GM12878 (cell line): ENCODE results near the gene MICAL3. TPM values are rescaled to one million over a fixed set of nuclear protein-coding genes. Genes with fewer than 3 reads are reported as not detected.

Experiments
- ATAC-seq: fragments of 200-7000 bp; cut with Tn5 transposase; 3 replicates; pipeline ENCODE4 v1.9.1; 2020; ENCODE audit warnings: mild to moderate bottlenecking, moderate library complexity
- BruUV-seq: library from RNA; stranded (reverse); fragments of 400-500 nt; replicated peaks from 2 replicates; lab custom pipeline; 2021; lab: Mats Ljungman, UMichigan
- CTCF ChIA-PET: fragments of 300-600 bp; sonication (Branson Sonifier 250); formaldehyde crosslinking; extraction: SDS; loops from one replicate; lab custom pipeline; 2021; ENCODE audit warnings: inconsistent platforms; lab: Yijun Ruan, JAX
- POLR2A ChIA-PET: fragments of 350-600 bp; formaldehyde crosslinking; extraction: SDS; loops from one replicate; lab custom pipeline; 2021; ENCODE audit warnings: inconsistent platforms; lab: Charles Lee
- RAD21 ChIA-PET: fragments of 300-600 bp; sonication (Branson Sonifier 250); formaldehyde crosslinking; loops from one replicate; lab custom pipeline; 2023; ENCODE audit warnings: antibody characterized with exemption; ENCODE audit not compliant: unreplicated experiment; lab: Charles Lee
- SMC1A ChIA-PET: fragments of 300-600 bp; sonication (Branson Sonifier 250); formaldehyde crosslinking; loops from one replicate; lab custom pipeline; 2023; ENCODE audit not compliant: unreplicated experiment, uncharacterized antibody; lab: Charles Lee
- DNase-seq: peaks from one replicate; pipeline ENCODE4 v3.0.0-alpha.2; 2011; ENCODE audit warnings: low read depth, low spot score
- FAIRE-seq: peaks from 3 replicates; lab custom pipeline; 2011; peaks lifted over from hg19 to GRCh38; lab: Jason Lieb, UNC
- H2AFZ ChIP-seq: 2 replicates; pipeline ENCODE4 v1.6.0; 2011; ENCODE audit warnings: low read depth, low read length, control low read depth; ENCODE audit not compliant: control insufficient read depth
- H3K27ac ChIP-seq: 2 replicates; pipeline ENCODE4 v1.5.1; 2011; ENCODE audit warnings: control low read depth; ENCODE audit not compliant: control insufficient read depth, insufficient read depth
- H3K27me3 ChIP-seq, 2 experiments: replicated peaks in 1 of 2; 2 replicates each; pipeline versions ENCODE4 v1.6.0 to v1.6.1; 2011; ENCODE audit warnings: low read length in 1 of 2; ENCODE audit not compliant: control insufficient read depth in 2 of 2, insufficient read depth in 2 of 2
- H3K36me3 ChIP-seq, 2 experiments: 2 replicates each; pipeline ENCODE4 v1.5.1; 2011; ENCODE audit warnings: low read length in 1 of 2; ENCODE audit not compliant: control insufficient read depth in 2 of 2, insufficient read depth in 2 of 2
- H3K4me1 ChIP-seq: 2 replicates; pipeline ENCODE4 v1.6.1; 2011; ENCODE audit warnings: mild to moderate bottlenecking, low read length, moderate library complexity, mixed read lengths; ENCODE audit not compliant: control insufficient read depth, insufficient read depth
- H3K4me2 ChIP-seq: 2 replicates; pipeline ENCODE4 v1.6.0; 2011; ENCODE audit warnings: control low read depth; ENCODE audit not compliant: control insufficient read depth, insufficient read depth
- H3K4me3 ChIP-seq: fragments of 200-600 bp; sonication (generic); 2 replicates; pipeline ENCODE4 v1.5.1; 2016
- H3K79me2 ChIP-seq: 2 replicates; pipeline ENCODE4 v1.6.0; 2011; ENCODE audit warnings: low read length; ENCODE audit not compliant: control insufficient read depth, insufficient read depth
- H3K9ac ChIP-seq: 2 replicates; pipeline ENCODE4 v1.8.0; 2011; ENCODE audit warnings: low read length, control low read depth, mixed read lengths; ENCODE audit not compliant: control insufficient read depth, insufficient read depth
- H3K9me3 ChIP-seq: replicated peaks from 3 replicates; pipeline ENCODE4 v1.5.1; 2011; ENCODE audit warnings: mild to moderate bottlenecking, low read length; ENCODE audit not compliant: control insufficient read depth, insufficient read depth
- H4K20me1 ChIP-seq: 2 replicates; pipeline ENCODE4 v1.6.0; 2011; ENCODE audit not compliant: control insufficient read depth, insufficient read depth
- CTCF ChIP-seq, 3 experiments: IDR thresholded peaks in 2 of 3; conservative IDR thresholded peaks in 1 of 3; 2 replicates each; pipeline ENCODE4 v1.5.1; 2011; ENCODE audit warnings: low read depth in 3 of 3, low read length in 3 of 3, mild to moderate bottlenecking in 3 of 3, control low read depth in 2 of 3, moderate library complexity in 2 of 3, inconsistent platforms in 1 of 3, mixed read lengths in 1 of 3; ENCODE audit not compliant: control insufficient read depth in 2 of 3, insufficient read depth in 1 of 3; ENCODE audit errors: extremely low read depth in 1 of 3
- IRF3 ChIP-seq: fragments of 450-650 bp; IDR thresholded peaks from 2 replicates; pipeline ENCODE4 v1.6.1; 2014; ENCODE audit warnings: mild to moderate bottlenecking
- JUND ChIP-seq: IDR thresholded peaks from 2 replicates; pipeline ENCODE4 v1.6.1; 2012; ENCODE audit warnings: low read depth, mild to moderate bottlenecking, low read length, improper control_type of control experiment, moderate library complexity
- POLR2AphosphoS5 ChIP-seq: IDR thresholded peaks from 2 replicates; pipeline ENCODE4 v1.6.1; 2011; ENCODE audit warnings: mild to moderate bottlenecking, low read length, inconsistent platforms
- RB1 ChIP-seq: fragments of 450-650 bp; formaldehyde crosslinking; IDR thresholded peaks from 2 replicates; pipeline ENCODE4 v1.6.1; 2017; ENCODE audit warnings: mild to moderate bottlenecking, borderline replicate concordance
- RELB ChIP-seq: fragments of 450-650 bp; IDR thresholded peaks from 2 replicates; pipeline ENCODE4 v1.6.1; 2017; ENCODE audit warnings: low read depth, mild to moderate bottlenecking, moderate library complexity
- SMAD1 ChIP-seq: fragments of 450-650 bp; IDR thresholded peaks from 2 replicates; pipeline ENCODE4 v1.6.1; 2018; ENCODE audit warnings: mild to moderate bottlenecking, low read depth; ENCODE audit not compliant: partially characterized antibody
- SMARCA5 ChIP-seq: fragments of 450-650 bp; IDR thresholded peaks from 2 replicates; pipeline ENCODE4 v1.6.1; 2017; ENCODE audit warnings: mild to moderate bottlenecking
- TBL1XR1 ChIP-seq: IDR thresholded peaks from 2 replicates; pipeline ENCODE4 v1.6.1; 2012; ENCODE audit warnings: low read depth, low read length, improper control_type of control experiment
- WRNIP1 ChIP-seq: IDR thresholded peaks from 2 replicates; pipeline ENCODE4 v1.6.1; 2011; ENCODE audit warnings: low read depth, low read length, improper control_type of control experiment, borderline replicate concordance
- WGBS: methylation state at CpG from one replicate; pipeline ENCODE4 v1.1.6; 2016; ENCODE audit warnings: low lambda C conversion rate; ENCODE audit not compliant: insufficient replicate concordance, insufficient coverage; ENCODE audit errors: missing lambda C conversion rate; 5-methylcytosine and 5-hydroxymethylcytosine counted together
- in situ Hi-C: fragments of 300-500 bp; cut with MboI; formaldehyde crosslinking; loops from 9 replicates; pipeline ENCODE4 v1.14.3; 2018; ENCODE audit warnings: mixed read lengths
- intact Hi-C: fragments of 100-400 bp; cut with micrococcal nuclease; formaldehyde crosslinking; loops from one replicate; pipeline ENCODE4 v1.14.2; 2022; ENCODE audit not compliant: unreplicated experiment
- polyA plus RNA-seq, 11 experiments: library from polyadenylated mRNA; depleted of rRNA in 4 of 11; unstranded in 6 of 11; stranded (reverse) in 5 of 11; fragments of >200 nt; fragmentation: Nextera tagmentation in 4 of 11; fragmentation: Illumina TruSeq in 1 of 11; extraction: Ambion mirVana in 4 of 11; extraction: Trizol in 1 of 11; gene quantifications; 1 replicate in 1 of 11; 2 replicates in 10 of 11; pipeline versions ENCODE4 v1.2.1 to v1.2.3, GENCODE V29; 2011 to 2016; ENCODE audit warnings: inconsistent platforms in 2 of 11, missing spikeins in 2 of 11, low read depth in 1 of 11
- total RNA-seq, 4 experiments: library from RNA; depleted of rRNA in 3 of 4; stranded (reverse); fragments of >200 nt in 3 of 4; fragmentation: Illumina TruSeq in 1 of 4; extraction: Trizol in 1 of 4; gene quantifications; 2 replicates each; pipeline versions ENCODE4 v1.2.1 to v1.2.3, GENCODE V29; 2013 to 2021

Gene MICAL3
- total and polyA plus RNA-seq, 10 of the 15 experiments (the other 5 are each of a cell fraction or from before 2014, with no cell fraction given), result 2.6 to 92.2 (median 24.0) TPM

GRCh38 chr22:18012531-18012930, 11.8 kb downstream of the MICAL3 start:
- RAD21 ChIA-PET, result interaction anchor here (1.1 to 2.2 kb wide), 3 partner anchors 11 to 63 kb away, joined by 5 to 8 read pairs (median 5); no protein-coding TSS in a partner anchor
- Histone ChIP-seq H4K20me1 (no peaks in the 10 kb centered on the region), H3K9ac (no peak overlapping the region), H3K4me3 (no peak overlapping the region), H3K4me1 (peaks cover 11% of the 10 kb centered on the region), H3K4me2 (no peak overlapping the region), H3K36me3 (no peaks in the 10 kb centered on the region), H3K9me3 (no peaks in the 10 kb centered on the region), H3K79me2 (no peaks in the 10 kb centered on the region), H3K27me3 (no peaks in the 10 kb centered on the region), H3K27ac (no peak overlapping the region), H2AFZ (no peak overlapping the region)
- intact Hi-C loops (no loop called here), in situ Hi-C loops (no loop called here)
- CTCF ChIA-PET, result interaction anchor here (0.8 to 2.6 kb wide), 7 partner anchors 11 to 182 kb away, joined by 3 to 17 read pairs (median 5); partner anchors contain the start of gene MICAL3
- FAIRE-seq, result no peak
- ATAC-seq, result no peak
- BruUV-seq, result no TSS peak
- no peak for TF ChIP-seq SMAD1
- no peak for TF ChIP-seq POLR2AphosphoS5
- no peak for TF ChIP-seq CTCF (IDR thresholded peaks at IDR 0.05 in 2 of 3, conservative IDR thresholded peaks at IDR 0.05 in 1 of 3; ENCODE audit: control insufficient read depth in 2 of 3, extremely low read depth in 1 of 3, insufficient read depth in 1 of 3, low read depth in 3 of 3, low read length in 3 of 3)
- TF ChIP-seq TBL1XR1, result no peak
- no peak for TF ChIP-seq JUND
- TF ChIP-seq RELB, result no peak
- no peak for TF ChIP-seq IRF3
- no peak for TF ChIP-seq WRNIP1
- TF ChIP-seq RB1, result no peak
- no peak for TF ChIP-seq SMARCA5
- SMC1A ChIA-PET, result interaction anchor here (0.7 to 2.0 kb wide), 6 partner anchors 10 to 64 kb away, joined by 3 to 11 read pairs (median 3); no protein-coding TSS in a partner anchor
- WGBS, result 74% methylated on average over 5 of the region's 5 CpGs
- POLR2A ChIA-PET, result interaction anchor here (0.8 kb wide), 1 partner anchor 44 kb away, joined by 3 read pairs; no protein-coding TSS in a partner anchor
- no peak for DNase-seq
